ENCODE data around the gene HOXC11.
A peak's percentile ranks its signal among the peaks of the same experiment; 100 is the strongest.

Gene HOXC11

DNA sequence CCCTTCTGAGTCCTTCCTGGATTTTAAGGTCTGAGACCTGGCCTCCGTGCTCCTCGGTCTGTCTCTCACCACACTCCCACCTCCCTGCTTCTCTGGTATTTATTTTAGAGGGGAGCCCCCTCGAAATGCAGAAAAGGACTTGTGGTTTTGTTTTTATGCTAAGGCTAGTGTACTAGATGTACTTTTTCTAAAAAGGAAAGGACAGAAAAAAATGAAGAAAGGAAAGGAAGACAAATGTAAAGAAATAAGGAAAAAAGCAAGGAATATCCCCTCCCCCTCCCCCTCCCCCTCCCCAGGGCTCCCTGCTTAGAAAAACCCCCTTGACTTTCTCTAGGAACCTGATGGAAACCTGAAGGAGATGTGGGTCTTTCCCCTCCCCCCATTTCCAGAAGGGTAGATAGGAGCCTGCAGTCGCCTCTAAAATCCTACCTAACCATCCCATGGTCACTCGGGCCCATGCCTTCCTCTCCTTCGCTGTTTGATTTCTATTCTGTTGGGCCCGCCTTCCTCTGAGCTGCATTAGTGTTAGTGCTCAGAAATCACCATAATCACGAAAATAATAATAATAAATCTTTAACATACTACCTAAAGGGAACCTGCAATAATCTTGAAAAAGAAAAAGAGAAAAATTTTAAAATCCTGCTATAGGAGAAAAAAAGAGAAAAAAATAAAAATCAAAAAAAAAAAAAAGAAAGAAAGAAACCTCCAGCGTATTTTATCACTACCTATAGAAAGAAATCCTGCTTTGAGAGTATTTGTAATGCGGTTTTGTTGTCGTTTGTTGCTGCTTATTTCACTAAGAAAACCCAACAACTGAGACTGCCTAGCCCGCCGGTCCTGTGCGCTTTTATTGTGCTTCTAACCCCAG lies 39.0 kb downstream of the HOXC11 start:
- no peak for DNase-seq

DNA sequence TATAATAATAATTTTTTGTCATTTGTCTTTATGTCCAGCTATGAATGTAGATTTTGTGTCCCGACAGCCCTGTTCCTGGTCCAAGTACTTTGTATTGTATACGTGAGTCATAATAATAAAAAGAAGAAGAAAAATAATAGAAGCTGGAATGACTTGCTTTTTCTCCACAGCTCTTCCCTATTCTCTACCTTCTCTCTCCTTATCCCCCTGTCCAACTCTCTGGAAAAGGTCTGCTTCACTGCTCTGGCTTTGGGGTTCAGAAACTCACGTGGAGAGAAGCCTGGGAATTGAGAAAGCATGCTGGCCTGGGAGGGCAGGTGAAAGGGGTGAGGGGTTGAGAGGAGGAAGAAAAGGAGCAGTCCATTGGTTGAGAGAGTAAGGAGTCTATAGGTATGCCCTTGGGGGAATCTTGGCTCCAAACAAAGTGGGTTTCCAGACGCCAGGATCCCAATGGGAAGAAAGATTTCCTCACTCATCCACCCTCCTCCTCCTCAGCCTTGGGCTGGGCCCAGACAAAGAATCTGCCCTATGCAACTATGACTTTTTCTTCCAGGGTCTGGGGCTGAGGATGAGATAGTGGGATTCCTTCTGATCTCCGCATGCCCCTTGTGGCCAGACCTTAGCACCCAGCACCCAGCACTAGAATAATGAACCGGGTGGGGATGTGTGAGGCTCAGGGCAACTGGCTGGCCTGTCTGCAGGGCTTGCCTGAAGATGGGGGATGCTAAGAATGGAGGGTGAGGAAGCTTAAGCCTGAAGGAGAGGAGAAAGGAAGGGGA lies 39.9 kb downstream of the HOXC11 start:
- DNase-seq: no peak

DNA sequence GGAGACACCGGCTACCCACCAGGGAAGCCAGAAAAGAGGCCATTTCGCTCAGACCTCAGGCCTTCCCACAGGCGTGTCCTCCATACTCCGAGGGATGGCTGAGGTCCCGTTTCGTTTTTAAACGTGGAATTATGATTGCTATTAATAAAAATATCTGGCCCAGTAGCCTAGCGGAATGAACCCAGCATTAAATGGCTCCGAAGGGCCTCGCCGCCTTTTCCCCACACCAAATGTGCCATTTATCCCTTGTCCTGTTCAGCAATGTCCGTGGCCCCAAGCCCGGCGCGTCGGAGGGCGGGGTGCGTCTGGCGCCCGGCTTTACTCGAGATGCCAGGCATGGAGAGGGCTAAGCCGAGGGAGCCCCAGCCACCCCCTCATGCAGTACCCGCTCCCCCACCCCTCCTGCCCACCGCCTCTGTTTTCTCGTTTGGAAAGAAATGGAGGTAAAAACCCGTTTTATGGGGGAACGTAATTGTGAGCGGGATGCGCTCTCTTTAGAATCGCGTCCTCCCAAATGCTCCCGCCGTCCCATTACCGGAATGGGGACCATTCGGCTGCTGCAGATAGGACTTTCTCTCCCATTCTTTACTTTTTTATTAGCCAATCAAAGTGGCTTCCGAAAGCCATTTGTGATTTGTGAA lies 41.6 kb downstream of the HOXC11 start:
- DNase-seq: no peak

DNA sequence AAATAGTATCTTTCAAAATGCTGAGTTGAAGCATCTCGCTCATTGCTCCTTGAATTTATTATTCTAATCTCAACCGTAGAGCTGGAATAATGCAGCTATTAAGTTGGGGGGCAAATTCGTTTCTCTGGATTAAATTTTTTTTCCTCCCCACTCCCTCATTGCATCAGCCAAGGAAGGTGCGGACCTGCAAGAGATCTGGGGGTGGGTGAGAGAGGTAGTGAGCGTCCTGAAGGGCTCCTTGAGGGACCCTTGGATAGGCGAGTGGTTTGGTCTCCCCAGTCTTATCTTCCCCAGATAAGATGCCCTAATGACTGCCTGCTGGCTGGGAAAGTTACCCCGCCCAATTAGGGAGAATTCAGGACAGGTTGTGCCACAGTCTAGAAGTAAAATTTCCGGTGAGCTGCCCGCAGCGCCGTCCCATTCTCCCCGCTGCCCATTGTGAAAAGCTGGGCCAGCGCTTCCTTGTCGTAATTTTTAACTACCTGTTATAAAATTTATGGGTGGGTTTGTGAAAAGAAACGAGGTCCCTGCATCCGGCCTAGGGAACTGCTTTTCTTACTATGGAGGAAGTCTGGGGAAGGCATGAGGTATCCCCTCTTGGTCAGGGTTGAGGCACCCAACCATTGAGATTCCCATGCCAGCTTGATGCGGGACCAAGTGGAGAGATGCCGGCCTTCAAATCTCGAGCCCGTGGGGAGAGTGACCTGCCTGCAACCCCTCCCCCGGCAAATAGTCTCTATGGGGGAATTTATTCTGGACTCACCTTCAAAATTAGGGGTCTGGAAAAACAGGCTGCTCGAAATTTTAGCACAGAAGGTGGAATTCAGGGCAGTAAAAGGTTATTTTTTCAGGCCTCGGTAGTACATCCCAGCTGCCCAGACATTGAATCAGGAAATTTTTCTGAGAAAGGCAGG lies 42.3 kb downstream of the HOXC11 start:
- DNase-seq: no peak

DNA sequence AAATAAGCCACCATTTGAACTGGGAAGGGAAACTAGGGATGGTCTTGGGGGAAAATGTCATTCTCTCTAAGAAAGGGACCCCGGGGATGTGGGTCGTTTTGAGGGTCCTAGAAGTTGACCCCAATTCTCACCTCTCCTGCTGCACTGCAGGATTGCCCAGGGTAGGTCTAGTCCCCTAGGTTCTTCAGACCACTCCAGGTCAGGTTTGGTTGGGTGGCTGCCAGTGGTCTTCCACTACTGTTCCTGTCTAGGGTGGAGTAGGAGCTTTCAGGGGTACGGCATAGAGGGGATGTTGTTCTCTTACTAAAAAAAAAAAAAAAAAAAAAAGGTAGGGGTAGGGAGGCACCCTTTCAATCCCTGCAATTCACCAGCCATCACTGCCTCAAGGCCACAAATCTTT lies 43.1 kb downstream of the HOXC11 start:
- DNase-seq: no peak

DNA sequence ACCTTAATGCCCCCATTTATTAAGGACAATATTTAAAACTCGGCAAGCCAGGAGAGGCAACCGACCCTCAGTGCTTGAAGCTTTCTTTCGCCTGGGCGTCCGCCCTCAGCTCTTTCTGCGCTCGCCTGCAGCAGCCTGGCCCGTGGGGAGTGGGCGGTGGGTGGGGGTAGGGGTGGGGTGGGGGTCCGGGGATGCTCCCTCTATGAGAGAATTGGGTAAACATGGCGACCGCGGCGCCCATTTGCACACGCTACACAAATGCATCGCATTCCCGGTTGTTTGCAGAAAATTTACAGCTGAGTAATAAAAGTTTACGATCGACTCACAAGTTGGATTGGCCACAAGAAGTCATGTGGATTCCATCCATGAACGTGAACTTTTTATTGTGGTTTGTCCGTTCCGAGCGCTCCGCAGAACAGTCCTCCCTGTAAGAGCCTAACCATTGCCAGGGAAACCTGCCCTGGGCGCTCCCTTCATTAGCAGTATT lies 43.6 kb downstream of the HOXC11 start:
- DNase-seq: no peak

DNA sequence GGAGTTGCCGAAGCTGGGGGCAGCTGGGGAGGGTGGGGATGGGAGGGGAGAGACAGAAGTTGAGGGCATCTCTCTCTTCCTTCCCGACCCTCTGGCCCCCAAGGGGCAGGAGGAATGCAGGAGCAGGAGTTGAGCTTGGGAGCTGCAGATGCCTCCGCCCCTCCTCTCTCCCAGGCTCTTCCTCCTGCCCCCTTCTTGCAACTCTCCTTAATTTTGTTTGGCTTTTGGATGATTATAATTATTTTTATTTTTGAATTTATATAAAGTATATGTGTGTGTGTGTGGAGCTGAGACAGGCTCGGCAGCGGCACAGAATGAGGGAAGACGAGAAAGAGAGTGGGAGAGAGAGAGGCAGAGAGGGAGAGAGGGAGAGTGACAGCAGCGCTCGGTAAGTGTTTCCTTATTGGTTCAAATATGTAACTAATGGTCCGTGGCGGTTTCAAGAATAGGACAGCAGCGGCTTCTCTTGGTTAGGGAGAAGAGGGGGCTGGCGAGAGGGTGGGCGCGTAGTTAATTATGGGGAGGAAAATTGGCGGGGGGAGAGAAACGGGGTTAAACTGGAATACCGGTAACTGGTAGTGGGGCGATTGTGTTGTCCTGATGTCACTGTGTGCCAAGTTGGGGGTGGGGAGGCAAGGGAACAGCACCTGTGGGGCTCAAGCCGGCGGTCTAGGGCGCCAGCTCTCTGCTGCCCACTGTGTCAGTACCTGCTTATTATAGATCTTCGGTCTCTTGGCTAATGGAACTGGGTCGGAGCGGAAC lies 44.3 kb downstream of the HOXC11 start:
- no peak for DNase-seq

DNA sequence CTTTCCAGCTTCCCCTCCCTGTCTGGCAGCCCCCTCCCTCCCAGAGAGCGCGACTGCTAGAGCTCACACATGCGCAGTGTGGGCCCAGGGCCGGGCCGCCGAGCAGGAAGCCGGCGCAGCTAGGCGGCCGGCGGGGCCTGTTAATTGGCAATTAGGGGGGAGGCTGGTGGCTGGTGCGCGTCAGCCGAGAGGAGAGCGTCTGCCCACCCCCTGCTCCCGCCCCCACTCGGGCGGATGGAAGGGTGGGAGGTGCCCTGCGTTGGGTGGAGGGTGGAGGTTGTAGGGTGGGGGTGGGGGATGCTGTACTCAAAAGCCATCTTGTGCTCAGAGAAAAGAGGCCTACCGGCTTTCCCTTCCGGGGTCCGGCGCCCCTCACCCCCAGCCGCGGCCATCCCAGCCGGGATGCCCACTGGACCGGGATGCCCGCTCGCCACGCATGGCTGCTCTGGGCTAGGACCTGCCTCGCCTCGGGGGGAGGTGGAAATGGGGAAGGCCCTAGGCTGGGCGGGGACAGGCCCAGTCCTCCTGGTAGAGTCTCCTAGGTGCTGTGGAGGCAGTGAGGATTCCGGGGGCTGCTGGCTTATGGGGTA lies 45.0 kb downstream of the HOXC11 start:
- peak; percentile 83 for DNase-seq

DNA sequence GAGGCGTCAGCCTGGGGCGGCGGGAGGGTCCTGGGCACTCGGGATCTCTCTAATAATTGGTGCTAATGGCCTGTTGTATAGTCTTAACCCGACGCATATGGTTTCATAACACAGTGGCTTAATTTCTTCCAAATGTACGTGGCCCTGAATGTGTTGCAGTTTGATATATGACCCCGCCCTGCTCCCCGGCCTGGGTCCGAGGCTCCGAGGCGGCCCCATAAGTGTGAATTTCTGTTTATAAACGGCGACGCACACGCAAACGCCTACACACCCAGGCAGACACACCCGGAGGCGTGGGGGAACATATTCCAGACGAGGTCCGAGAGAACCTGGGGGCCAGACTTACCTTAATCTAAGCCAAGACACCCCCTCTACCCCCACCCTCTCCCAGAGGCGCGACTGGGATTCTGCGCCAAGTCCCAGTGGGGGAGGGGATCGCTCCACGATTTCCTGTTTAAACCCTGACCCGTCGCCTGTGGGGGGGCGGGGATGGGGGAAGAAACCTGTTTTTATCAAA lies 45.6 kb downstream of the HOXC11 start:
- DNase-seq: no peak

DNA sequence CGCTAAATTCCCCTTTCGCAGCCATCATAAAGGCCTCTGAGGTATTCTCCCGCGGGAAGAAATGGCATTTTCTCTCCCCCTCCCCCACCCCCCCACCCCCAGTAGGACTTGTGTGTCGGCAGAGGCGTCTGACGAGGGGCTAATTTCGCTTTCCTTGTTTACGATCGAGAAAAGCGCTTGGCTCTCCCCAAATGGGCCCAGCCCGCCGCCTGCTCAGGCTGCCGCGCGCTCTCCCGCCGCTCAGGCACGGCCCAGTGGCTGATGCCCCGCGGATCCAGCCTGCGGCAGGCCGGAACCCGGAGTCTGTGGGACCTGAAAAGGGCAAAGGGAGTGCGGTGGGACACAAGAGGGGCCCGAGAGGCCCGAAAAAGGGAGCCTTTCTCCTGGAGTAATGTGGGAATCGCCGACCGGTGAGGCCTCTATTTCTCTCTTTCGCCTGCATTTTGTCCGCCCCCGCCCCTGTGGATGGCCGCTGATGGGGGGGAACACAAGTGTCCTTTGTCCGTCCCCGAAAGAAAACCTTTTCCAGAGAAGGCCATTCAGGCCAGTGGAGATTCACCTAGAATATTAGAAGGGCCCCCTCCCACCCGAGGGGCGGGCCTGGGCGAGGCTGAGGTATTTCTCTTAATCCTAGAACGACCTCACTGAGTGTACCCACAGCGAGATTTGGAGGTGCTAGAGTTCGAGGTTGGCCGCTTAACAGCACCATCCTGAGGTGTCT lies 46.3 kb downstream of the HOXC11 start:
- DNase-seq: no peak

DNA sequence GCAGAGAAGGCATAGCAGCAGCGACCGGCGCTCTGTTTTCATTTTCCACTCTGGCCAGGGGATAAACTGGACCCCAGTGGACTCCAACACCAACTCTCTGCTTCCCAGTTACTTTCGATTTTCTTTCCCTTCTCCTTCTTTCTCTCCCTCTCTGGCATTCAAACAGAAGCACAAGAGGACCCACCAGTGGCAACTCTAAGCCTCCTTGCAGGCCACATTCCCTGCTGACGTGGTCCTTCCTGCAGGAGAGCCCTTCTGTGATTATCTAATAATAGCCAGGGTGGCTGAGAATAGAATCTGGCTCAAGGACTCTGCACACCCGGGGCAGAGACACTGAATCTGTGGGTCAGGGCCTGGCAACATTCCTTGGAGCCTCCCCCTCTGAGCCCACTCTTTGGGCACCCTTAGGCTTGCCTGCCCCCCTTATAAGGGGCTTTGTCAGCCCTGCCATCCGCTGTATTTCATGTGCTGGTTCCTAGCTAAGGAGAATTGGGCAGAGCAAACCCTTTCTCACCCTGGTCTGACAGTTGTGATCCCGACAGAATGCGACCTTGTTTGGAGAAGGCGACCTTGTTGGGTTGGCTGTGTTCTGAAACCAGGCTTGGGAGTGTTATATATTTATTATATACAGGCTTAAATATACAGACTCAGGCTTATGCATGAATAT lies 47.1 kb downstream of the HOXC11 start:
- no peak for DNase-seq

DNA sequence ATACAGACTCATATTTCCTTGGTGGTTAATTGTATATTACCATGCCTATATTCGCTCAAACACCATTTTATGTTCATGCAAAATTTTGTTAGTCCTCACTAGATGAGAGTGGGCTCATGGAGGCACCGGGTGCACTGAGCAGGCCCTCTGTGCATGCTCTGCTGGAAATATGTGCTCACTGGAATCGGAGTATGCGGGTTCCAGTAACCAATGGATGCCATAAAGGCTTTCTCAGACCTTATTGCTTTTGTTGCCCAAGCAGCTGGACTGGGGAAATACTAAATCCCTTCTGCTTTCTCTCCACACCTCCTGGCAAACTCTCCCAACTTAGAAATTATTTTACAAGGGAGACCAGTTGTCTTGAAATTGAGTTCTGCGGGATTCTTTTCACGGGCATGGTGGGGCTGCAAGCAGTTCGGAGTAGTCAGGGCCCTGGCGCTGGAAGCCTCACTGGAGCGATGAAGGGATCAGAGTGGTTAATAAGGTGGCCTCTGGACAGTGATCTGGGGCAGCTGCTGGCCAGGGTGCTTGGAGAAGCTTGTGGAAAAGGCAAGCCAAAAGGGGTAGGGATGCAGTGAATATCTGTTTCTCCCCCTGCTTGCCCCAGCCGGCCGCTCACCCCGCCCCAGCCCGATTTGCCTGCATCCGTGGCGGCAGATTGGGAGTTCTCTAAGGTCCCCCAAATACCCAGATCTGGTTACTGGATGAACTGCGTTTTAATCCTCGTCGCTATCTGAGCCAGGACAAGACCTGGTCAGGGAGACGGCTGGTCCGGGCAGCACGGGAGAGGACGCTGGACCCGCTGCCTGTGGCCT lies 47.9 kb downstream of the HOXC11 start:
- DNase-seq: no peak

DNA sequence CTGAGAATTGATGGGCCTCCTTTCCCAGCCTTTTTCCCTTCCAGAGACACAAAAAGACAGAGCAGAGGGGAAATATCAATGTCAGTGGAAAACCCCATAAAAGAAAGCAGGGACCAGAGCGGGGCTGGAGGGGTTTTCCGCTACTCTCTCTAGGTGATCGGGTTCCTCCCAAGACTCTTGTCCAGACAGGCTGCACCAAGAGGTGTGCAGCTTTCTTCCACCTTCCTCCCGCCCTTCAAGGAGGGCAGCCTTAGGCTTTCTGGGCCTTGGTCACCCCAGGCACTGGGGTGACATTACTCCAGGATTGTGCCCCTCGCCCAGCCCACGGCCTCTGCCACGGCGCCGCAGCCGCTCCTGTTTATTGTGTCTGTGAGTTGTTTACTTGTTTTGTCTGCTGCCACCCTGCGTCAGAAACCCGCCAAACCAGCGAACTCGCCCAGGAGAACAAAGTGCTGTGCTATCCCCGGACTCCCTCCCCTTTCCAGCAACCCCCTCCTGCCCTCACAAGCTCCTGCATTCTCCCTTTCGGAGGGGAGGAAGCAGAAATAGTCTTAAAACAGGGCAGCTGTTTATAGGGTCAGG lies 48.6 kb downstream of the HOXC11 start:
- no peak for DNase-seq

DNA sequence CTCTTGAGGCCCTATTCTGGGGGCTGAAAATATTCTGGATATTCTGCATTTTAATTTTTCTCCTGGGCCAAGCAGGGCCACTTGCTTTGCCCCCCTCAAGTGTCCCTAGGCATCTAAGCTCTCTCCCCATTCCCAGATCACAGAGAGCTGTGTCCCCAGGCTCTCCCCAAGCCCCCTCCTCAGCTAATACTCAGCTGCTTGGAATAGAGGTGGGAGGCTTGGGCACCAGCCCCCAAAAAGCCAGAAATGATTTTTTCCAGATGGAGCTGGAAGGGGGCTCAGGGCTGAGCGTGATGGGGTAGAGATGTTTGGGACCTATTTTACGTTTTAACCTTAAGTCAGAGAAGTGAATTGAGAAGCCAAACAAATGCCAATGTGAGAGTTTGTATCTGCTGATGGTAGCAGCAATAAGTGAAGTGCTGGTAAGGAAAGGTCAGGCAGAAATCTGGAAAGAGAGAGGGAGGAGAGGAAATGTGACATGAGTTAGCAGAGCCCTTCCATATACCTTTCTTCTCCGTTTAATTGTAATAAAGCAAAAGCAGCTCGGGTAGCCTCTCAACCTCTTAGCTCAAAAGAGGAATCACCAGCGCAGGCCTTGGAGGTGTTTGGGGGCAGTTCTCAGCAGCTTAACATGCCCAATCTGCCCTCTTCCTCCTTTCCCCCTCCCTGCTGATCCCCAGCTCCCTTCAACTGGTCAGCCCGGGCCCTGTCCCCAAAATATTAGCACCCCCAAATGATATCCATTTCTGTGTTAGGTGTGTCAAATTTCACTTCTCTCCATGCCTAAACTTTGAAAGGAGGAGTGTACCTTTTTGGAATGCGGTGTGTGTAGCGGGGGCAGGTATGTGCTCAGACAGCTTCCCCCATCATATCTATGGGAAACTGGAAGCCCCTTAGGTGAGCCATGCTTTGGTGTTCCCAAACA lies 50.3 kb downstream of the HOXC11 start:
- no peak for DNase-seq

DNA sequence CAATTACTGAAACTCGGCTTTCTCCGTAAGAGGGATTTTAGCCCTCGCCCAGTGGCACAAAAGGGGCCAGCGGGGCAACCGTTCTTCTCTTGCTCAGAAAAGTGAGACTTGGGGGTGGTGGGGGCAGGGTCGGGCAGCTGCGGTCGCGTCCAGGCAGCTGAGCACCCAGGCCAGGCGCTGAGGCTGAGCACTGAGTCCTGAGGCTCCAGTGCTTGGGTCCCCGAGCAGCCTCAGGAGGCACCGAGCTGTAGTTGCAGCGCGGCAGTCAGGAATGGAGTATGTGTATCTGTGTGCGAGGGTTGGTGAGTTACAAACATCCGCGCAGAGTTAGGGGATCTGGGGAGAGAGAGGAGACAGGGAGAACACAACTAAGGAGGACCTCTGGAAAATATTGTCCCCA lies 51.2 kb downstream of the HOXC11 start:
- no peak for DNase-seq

DNA sequence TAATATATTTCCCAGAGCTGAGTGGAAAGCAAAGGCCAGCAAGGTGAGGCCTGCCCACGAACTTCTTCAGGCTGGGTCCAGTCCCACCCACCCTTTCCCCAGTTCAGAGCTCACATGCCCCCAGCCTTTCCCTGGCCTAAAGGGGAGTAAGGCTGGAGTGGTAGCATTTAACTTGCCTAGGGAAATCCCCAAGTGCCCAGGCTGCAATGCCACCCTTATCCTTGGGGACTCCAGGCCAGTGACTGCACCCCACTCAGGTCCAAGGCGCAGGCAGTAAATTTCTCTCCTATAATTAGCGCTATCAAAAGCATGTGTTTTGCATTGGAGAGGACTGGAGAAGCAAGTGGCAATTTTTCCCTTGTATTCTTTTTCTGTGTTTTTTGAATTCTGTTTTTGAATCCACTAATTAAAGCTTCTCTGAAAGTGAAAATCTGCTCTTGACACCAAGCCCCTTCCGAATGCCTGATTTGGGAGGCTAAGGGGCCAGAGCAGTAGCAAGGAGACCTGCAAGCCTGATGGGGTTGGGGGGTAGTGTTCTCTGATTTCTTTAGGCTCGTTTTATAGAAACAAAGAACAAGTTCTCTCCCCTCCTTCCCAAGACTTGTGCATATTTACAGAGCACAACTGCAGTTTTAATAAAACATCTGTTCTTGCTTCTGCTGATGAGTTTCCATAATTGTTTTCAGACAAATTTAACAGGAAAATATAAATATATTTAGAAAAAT lies 51.8 kb downstream of the HOXC11 start:
- DNase-seq: no peak
